NCI-H2196 (cell line): ENCODE data around the gene PRKX.
"Not testable (repeated sequence)": the region's sequence is repeated elsewhere in the genome, so short reads cannot be mapped to it uniquely, and the experiment has no call there.

Source experiments
- DNase-seq: peaks from one replicate; lab custom pipeline; 2025; ENCODE audit not compliant: unreplicated experiment; lab: John Stamatoyannopoulos, UW

The PRKX gene

DNA sequence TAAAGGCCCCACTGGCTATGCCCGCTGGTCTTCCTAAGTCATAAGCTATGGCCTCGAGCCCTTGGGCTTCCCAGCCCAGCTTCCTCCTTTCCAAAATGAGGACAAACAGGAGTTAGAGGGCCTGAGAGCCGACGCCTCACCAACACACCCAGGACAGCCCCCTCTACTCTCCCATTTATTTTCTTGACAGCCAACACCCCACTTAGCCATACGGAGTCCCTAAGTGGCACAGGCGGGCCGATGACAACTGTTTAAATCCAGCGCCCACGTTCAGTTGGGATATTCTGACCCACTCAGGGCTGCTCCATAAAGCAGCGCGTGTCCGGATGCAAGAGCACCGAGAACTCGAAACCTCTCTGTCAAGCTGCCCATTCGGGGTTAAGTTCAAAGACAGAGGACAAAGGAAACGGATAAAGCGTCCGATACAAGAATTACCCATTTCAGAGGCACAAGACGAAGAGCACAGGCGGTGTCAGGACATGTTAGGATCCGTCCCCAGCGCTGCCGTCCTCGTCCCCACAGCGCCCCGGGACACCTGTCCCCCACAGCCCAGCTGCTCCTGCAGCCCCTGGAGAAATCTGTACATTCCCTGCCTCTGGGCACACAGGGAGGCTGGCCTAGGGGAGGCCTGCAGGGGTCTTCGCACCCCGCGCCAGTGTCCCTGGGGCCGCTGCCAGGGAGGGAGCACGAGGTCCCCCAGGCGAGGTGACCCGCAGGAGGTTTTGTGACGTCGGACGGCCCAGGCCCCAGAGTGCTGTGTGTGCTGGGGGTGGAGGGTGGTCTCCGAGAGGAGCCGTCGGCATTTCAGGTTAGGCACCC lies 1.2 kb downstream of the PRKX start:
- DNase-seq = no peak

DNA sequence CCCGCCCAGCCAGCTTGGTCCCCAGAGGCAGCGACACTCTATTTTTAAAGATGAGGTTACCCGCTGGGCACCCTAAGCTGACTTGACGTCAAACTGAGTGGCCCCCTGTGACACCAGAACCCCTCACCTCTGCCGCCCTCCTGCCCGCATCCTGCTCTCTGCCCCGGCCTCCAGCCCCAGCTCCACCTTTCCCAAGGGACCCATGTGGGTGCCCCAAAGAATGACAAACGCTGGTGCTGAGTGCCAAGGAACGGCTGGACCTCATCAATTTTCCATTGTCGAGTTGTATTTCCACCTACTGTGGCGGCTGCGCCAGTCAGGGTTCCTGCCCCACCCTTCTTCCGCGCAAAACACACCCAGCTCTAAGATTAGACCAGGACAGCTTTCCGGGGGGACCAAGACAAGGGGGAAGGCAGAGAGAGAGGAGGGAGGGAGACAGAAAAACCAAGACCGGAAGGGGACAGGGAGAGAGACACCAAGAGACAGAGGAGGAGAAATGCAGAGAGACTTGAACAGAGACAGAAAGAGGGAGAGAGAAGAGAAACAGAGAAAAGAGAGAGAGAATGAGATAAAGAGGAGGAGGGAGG lies 2.0 kb downstream of the PRKX start:
- DNase-seq = no peak

DNA sequence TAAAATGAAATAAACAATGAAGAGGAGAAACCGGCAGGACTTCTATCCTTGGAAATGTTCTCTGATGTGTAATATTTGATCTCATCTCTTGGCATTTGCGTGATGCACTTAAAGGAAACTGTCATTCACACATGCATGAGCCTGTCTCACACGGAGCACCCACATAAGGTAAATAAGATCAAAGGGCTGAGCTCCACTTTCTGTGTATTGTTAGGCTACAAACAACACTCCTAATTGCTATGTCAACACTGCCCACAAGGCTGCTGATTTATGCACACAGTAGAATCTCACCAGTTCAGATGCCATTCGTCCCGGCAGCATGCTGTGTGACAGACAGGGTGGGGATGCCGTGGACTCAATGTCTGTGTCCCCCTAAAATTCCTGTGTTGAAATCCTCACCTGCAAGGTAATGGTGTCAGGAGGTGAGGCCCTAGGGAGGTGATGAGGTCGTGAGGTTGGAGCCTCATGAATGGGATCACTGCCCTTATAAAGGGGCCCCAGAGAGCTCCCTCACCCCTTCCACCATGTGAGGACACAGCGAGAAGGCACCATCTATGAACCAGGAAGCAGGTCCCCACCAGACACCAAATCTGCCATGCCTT lies 5.7 kb downstream of the PRKX start:
- DNase-seq = not testable (repeated sequence)

DNA sequence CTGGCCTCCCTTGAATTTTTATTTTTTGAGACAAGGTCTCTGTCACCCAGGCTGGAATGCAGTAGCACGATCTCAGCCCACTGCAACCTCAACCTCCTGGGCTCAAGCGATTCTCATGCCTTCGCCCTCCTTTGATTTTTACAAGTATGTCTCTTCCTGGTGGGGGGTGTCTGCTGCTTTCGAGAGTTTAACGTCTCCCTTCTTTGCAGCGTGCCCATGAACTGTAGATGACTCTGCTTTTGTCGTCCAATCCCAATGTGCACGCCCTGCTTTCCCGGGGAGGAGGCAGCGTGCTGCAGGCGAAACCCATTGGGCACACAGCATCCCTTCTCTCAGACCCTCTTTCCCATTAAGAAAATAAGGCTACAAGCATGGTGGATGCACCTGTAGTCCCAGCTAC lies 7.0 kb downstream of the PRKX start:
- DNase-seq = no peak

- DNase-seq = not testable (repeated sequence)
Observed at GRCh38 chrX:3703251-3703650, 10.2 kb downstream of the PRKX start.

GRCh38 chrX:3702095-3702494 lies 11.4 kb downstream of the PRKX start:
- DNase-seq = not testable (repeated sequence)

GRCh38 chrX:3701445-3701928 lies 12.0 kb downstream of the PRKX start:
- not testable (repeated sequence) for DNase-seq

GRCh38 chrX:3699821-3700381 lies 13.5 kb downstream of the PRKX start:
- no peak for DNase-seq

DNA sequence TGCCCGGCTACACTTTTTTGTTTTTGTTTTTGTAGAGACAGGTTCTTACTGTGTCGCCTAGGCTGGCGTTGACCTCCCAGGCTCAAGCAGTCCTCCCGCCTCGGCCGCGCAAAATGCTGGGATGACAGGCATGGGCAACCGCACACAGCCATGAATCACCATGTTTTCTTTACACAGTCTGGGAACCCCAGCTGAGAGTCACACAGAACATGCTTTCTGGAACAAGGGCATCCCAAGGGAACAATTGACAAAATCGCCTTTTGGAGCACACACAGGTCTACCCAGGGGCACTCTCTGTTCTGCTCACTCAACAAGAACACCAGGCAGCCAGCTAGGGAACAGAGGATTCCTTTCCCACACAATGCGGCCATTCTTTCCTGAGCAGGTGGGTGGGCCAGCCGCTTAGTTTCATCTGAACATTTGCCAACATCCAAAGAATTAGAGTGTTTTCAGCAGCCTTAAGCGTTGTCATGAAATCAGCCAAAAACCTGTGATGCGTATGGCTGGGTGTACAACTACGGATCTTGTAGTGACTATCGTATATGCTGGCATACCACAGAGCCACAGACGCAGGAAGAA lies 15.7 kb downstream of the PRKX start:
- DNase-seq = no peak

- no peak for DNase-seq
Observed at GRCh38 chrX:3697220-3697684, 16.2 kb downstream of the PRKX start.

- no peak for DNase-seq
Observed at GRCh38 chrX:3695536-3695935, 17.9 kb downstream of the PRKX start.

DNA sequence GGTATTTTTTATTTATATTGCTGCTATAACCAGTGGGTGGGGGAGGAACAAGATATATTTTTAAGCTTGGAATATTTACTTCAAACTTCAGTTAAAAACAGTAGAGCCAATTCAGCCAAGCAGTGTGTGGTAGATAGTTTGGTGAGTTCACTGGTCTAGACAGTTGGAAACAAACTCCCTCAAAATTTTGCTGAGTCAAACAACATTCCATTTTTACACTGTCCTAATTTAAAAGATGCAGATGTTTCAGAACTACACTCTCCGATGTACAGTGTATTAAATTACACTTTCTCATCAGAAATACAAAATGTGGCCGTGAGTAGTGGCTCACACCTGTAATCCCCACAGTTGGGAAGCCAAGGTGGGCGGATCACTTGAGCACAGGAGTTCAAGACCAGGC lies 23.3 kb downstream of the PRKX start:
- DNase-seq = no peak

GRCh38 chrX:3683236-3683635 lies 30.2 kb downstream of the PRKX start:
- not testable (repeated sequence) for DNase-seq

GRCh38 chrX:3680459-3680858 lies 33.0 kb downstream of the PRKX start:
- no peak for DNase-seq

GRCh38 chrX:3679669-3680068 lies 33.8 kb downstream of the PRKX start:
- no peak for DNase-seq

GRCh38 chrX:3678328-3678727 lies 35.1 kb downstream of the PRKX start:
- DNase-seq = no peak

GRCh38 chrX:3674881-3675280 lies 38.6 kb downstream of the PRKX start:
- DNase-seq = no peak

DNA sequence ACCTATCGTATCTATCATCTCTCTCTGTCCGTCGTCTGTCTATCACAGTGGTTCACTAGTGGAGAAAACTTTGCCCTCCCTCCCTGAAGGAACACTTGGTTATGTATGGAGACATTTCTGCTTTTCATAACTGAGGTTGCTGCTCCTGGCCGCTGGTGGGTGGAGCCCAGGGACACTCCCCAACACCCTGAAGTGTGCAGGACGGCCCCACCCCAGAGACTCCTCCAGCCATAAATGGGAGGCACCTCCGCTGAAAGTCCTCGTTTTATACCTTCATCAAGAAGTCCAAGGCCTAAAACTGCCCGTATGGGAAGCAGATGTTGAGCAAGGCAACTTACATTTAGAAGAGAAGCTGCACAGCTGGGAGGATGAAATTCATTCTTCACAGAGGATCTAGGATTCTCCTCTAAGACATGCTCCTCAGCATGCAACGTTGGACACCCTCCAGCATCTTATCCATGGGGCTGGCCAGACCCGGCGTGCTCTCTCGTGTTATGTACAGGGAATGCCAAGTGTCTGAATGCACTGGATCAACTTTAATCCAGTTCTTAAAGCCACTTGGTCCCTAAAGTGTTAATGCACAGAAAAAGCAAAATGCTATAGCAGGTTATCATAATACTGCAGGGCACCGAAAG lies 43.5 kb downstream of the PRKX start:
- no peak for DNase-seq

GRCh38 chrX:3666975-3667374 lies 46.5 kb downstream of the PRKX start:
- no peak for DNase-seq

GRCh38 chrX:3664921-3665320 lies 48.5 kb downstream of the PRKX start:
- DNase-seq = no peak
